Measurements from ENCODE around the gene CEBPB. TPM values are rescaled to one million over a fixed set of nuclear protein-coding genes. Genes with fewer than 3 reads are reported as not detected.

The CEBPB gene
- total and polyA plus RNA-seq, 12 donors, result 20.9 to 104 (median 40.4) TPM

GRCh38 chr20:50238081-50238800 is 47.6 kb downstream of the CEBPB start:
- peaks cover 0 to 17% (median 0%) of the 10 kb centered on the region in 9 donors for H3K4me1 ChIP-seq
- TF ChIP-seq, protein P1, sequence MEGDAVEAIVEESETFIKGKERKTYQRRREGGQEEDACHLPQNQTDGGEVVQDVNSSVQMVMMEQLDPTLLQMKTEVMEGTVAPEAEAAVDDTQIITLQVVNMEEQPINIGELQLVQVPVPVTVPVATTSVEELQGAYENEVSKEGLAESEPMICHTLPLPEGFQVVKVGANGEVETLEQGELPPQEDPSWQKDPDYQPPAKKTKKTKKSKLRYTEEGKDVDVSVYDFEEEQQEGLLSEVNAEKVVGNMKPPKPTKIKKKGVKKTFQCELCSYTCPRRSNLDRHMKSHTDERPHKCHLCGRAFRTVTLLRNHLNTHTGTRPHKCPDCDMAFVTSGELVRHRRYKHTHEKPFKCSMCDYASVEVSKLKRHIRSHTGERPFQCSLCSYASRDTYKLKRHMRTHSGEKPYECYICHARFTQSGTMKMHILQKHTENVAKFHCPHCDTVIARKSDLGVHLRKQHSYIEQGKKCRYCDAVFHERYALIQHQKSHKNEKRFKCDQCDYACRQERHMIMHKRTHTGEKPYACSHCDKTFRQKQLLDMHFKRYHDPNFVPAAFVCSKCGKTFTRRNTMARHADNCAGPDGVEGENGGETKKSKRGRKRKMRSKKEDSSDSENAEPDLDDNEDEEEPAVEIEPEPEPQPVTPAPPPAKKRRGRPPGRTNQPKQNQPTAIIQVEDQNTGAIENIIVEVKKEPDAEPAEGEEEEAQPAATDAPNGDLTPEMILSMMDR (IDR thresholded peaks at IDR 0.05), result no peak
- ATAC-seq, result no peak
- DNase-seq, result no peak
- intact Hi-C loops (cut with DNase I), result no loop called here
- peaks cover 0 to 10% (median 0%) of the 10 kb centered on the region in 7 donors for H3K27me3 ChIP-seq
- 72 to 76% methylated on average over 19 of the region's 19 CpGs for whole genome bisulfite sequencing, 2 donors
- no peak overlapping the region for H3K27ac ChIP-seq
- no peaks in the 10 kb centered on the region for H3K36me3 ChIP-seq
- no peaks in the 10 kb centered on the region for H3K9me3 ChIP-seq
- no peak overlapping the region for H3K4me3 ChIP-seq

- Histone ChIP-seq H3K27ac (no peak overlapping the region), H3K36me3 (no peaks in the 10 kb centered on the region), H3K4me1 (peaks cover 0 to 19% (median 0%) of the 10 kb centered on the region in 9 donors), H3K9me3 (no peaks in the 10 kb centered on the region), H3K27me3 (peaks cover 0 to 23% (median 4%) of the 10 kb centered on the region in 7 donors), H3K4me3 (no peak overlapping the region)
- intact Hi-C loops (cut with DNase I), result no loop called here
- TF ChIP-seq, protein P1 (IDR thresholded peaks at IDR 0.05), result no peak
- DNase-seq (no peak), ATAC-seq (no peak)
- 91 to 93% methylated on average over 9 of the region's 9 CpGs for WGBS, 2 donors
Measured at GRCh38 chr20:50240092-50240491, 49.5 kb downstream of the CEBPB start.

- intact Hi-C loops (cut with DNase I), result no loop called here
Measured at GRCh38 chr20:50242178-50242514, 51.5 kb downstream of the CEBPB start.

More at GRCh38 chr20:50242178-50242514, 51.5 kb downstream of the CEBPB start:
- Histone ChIP-seq H3K36me3 (no peaks in the 10 kb centered on the region), H3K9me3 (no peaks in the 10 kb centered on the region), H3K27me3 (peaks cover 0 to 23% (median 4%) of the 10 kb centered on the region in 7 donors), H3K27ac (no peak overlapping the region), H3K4me3 (no peak overlapping the region), H3K4me1 (peaks cover 0 to 12% (median 0%) of the 10 kb centered on the region in 9 donors)
- DNase-seq (no peak), ATAC-seq (no peak)
- TF ChIP-seq, protein P1 (IDR thresholded peaks at IDR 0.05), result no peak
- WGBS, 2 donors, result 92 to 98% methylated on average over 6 of the region's 6 CpGs

Other genes with a start within 250 kb of the CEBPB start
- 1 to 10 TPM in 8 of 10 donors, under 1 TPM in 2; 0.59 to 7.6 (median 2.8) TPM for gene SNAI1, start 207.8 kb upstream of the CEBPB start, total RNA-seq
- 1 to 10 TPM; 1.8 to 3.2 TPM for gene SNAI1, start 207.8 kb upstream of the CEBPB start, polyA plus RNA-seq
- 100 to 1,000 TPM in 2 of 10 donors, 10 to 100 TPM in 8; 72.6 to 113 (median 90.2) TPM for gene UBE2V1, start 77.7 kb upstream of the CEBPB start, total RNA-seq
- gene UBE2V1, start 77.7 kb upstream of the CEBPB start, polyA plus RNA-seq, result 10 to 100 TPM; 61.9 to 80.0 TPM
- gene PEDS1, start 37.1 kb upstream of the CEBPB start, total RNA-seq, result 10 to 100 TPM; 12.2 to 36.2 (median 19.4) TPM
- 10 to 100 TPM; 31.1 to 40.2 TPM for gene PEDS1, start 37.1 kb upstream of the CEBPB start, polyA plus RNA-seq

Data from heart right ventricle (tissue), 16 donors.